Ascending aorta (tissue), 2 donors: ENCODE measurements around the gene CCL20. TPM values are rescaled to one million over a fixed set of nuclear protein-coding genes. Genes with fewer than 3 reads are reported as not detected.

Experiments
- DNase-seq, 2 donors: peaks; one replicate each; pipeline ENCODE4 v3.0.0-alpha.2; 2019; ENCODE audit warnings: low spot score in 2 of 2
- H3K27ac ChIP-seq, 2 donors: fragments of 200-600 bp; sonication (generic); one replicate each; pipeline ENCODE4 v1.5.1; 2016 to 2017; ENCODE audit warnings: mild to moderate bottlenecking in 1 of 2
- H3K27me3 ChIP-seq: fragments of 200-600 bp; sonication (generic); one replicate; pipeline ENCODE4 v1.5.1; 2017
- H3K36me3 ChIP-seq, 2 donors: fragments of 200-600 bp; sonication (generic); one replicate each; pipeline ENCODE4 v1.5.1; 2016
- H3K4me1 ChIP-seq, 2 donors: fragments of 200-600 bp; sonication (generic); one replicate each; pipeline ENCODE4 v1.5.1; 2016 to 2017; ENCODE audit warnings: mild to moderate bottlenecking in 1 of 2
- H3K4me3 ChIP-seq, 2 donors: fragments of 200-600 bp; sonication (generic); one replicate each; pipeline ENCODE4 v1.5.1; 2016 to 2017; ENCODE audit warnings: mild to moderate bottlenecking in 1 of 2
- H3K9me3 ChIP-seq, 2 donors: fragments of 200-600 bp; sonication (generic); one replicate each; pipeline ENCODE4 v1.5.1; 2016
- CTCF ChIP-seq, 3 experiments: fragments of 200-600 bp in 2 of 3; fragments of 450-650 bp in 1 of 3; sonication (generic) in 2 of 3; IDR thresholded peaks; one replicate each; pipeline ENCODE4 v1.5.1; 2016 to 2019; ENCODE audit warnings: antibody characterized with exemption in 3 of 3, mild to moderate bottlenecking in 1 of 3, moderate library complexity in 1 of 3
- intact Hi-C: fragments of 100-400 bp; cut with DNase I; formaldehyde crosslinking; loops from one replicate; pipeline ENCODE4 v1.15.1; 2023
- total RNA-seq: library from RNA; depleted of rRNA; stranded (reverse); fragments of >200 nt; gene quantifications from one replicate; pipeline ENCODE4 v1.1.0, GENCODE V29; 2016

CCL20 gene
- total RNA-seq, 1 donor from 2014 or later: not detected

- TF ChIP-seq CTCF (IDR thresholded peaks at IDR 0.05): no peak
- intact Hi-C loops: no loop called here
- H3K36me3 ChIP-seq: no peaks in the 10 kb centered on the region
- no peak overlapping the region for H3K4me3 ChIP-seq
- H3K4me1 ChIP-seq: no peaks in the 10 kb centered on the region
- peak in 1 of 2 donors; percentile 24 for DNase-seq
- H3K9me3 ChIP-seq: no peaks in the 10 kb centered on the region
- H3K27me3 ChIP-seq: no peaks in the 10 kb centered on the region
- no peak overlapping the region for H3K27ac ChIP-seq
These were observed 30.8 kb upstream of the CCL20 start for GRCh38 chr2:227782804-227783203.

DNA sequence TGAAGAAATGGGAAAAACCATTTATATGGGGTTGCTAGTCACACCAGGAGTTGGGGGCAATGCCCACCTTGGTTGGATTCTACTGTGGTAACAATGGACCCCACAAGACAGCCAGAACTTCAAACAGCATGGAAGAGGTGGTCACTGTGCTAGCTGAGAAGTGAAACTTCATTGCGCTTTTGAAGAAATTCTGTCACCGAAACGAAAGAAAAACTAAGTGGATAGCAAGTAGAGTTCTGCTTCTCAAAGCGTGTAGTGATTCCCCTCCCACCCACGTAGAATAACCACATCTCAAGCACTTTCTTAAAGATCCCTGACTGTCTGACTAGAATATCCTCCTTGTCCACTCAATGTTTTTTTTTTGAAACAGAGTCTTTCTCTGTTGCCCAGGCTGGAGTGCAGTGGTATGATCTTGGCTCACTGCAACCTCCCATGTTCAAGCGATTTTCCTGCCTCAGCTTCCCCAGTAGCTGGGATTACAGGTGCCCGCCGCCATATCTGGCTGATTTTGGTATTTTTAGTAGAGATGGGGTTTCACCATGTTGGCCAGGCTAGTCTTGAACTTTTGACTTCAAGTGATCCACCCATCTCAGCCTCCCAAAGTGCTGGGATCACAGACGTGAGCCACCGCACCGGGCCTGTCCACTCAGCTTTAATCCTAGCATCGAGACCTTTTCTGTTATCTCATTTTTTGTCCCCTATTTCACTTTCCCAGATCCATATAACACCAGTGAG is 30.1 kb upstream of the CCL20 start:
- peak in 1 of 2 donors; percentile 30 for DNase-seq
- no peaks in the 10 kb centered on the region for H3K4me1 ChIP-seq
- intact Hi-C loops: no loop called here
- H3K4me3 ChIP-seq: no peak overlapping the region
- no peaks in the 10 kb centered on the region for H3K9me3 ChIP-seq
- TF ChIP-seq CTCF (IDR thresholded peaks at IDR 0.05): no peak
- H3K27me3 ChIP-seq: no peaks in the 10 kb centered on the region
- no peaks in the 10 kb centered on the region for H3K36me3 ChIP-seq
- no peak overlapping the region for H3K27ac ChIP-seq

- no peaks in the 10 kb centered on the region for H3K36me3 ChIP-seq
- DNase-seq: no peak
- no peaks in the 10 kb centered on the region for H3K9me3 ChIP-seq
- TF ChIP-seq CTCF (IDR thresholded peaks at IDR 0.05): no peak
- H3K4me1 ChIP-seq: no peaks in the 10 kb centered on the region
- no peaks in the 10 kb centered on the region for H3K27me3 ChIP-seq
- intact Hi-C loops: no loop called here
- H3K27ac ChIP-seq: no peak overlapping the region
- H3K4me3 ChIP-seq: no peak overlapping the region
These were observed 28.3 kb upstream of the CCL20 start for GRCh38 chr2:227785293-227785692.

DNA sequence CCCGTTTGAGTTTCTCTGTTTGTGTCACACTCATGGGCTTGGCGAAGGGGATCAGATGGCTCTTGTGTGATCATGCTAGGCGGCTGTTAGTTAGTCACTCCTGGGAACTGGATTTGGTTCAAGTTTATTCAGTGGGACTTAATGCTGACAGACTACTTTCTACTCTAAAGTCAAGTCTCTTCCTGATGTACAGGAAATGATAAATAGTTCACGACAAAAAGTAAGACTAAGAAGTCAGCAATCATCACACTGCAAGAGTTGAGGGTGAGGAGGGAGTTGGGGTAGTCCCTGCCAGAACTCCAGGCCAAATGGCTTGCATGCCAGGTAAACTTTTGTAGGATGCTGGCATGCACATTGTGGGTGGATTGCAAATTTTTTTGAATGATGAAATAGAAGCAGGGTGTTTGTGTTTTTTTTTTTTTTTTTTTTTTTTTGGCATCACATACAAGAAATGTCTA is 25.1 kb upstream of the CCL20 start:
- no peak overlapping the region for H3K27ac ChIP-seq
- no peaks in the 10 kb centered on the region for H3K9me3 ChIP-seq
- intact Hi-C loops: no loop called here
- H3K27me3 ChIP-seq: no peaks in the 10 kb centered on the region
- H3K36me3 ChIP-seq: no peaks in the 10 kb centered on the region
- DNase-seq: no peak
- no peak overlapping the region for H3K4me3 ChIP-seq
- TF ChIP-seq CTCF (IDR thresholded peaks at IDR 0.05): no peak
- no peaks in the 10 kb centered on the region for H3K4me1 ChIP-seq

- Histone ChIP-seq H3K4me3 (no peak overlapping the region), H3K36me3 (no peaks in the 10 kb centered on the region), H3K9me3 (no peaks in the 10 kb centered on the region), H3K27ac (no peak overlapping the region), H3K4me1 (no peaks in the 10 kb centered on the region), H3K27me3 (no peaks in the 10 kb centered on the region)
- DNase-seq: no peak
- no peak for TF ChIP-seq CTCF (IDR thresholded peaks at IDR 0.05)
- intact Hi-C loops: loop anchor here (10.0 kb wide), 1 partner anchor 955 kb away; the partner anchor contains the start of gene RHBDD1
These were observed 23.8 kb upstream of the CCL20 start for GRCh38 chr2:227789803-227790202.
